Lung (tissue), 12 donors: ENCODE data around the gene NCOA6. TPM values are rescaled to one million over a fixed set of nuclear protein-coding genes. Genes with fewer than 3 reads are reported as not detected.
A peak's percentile ranks its signal among the peaks of the same experiment; 100 is the strongest.
"Not testable (repeated sequence)": the region's sequence is repeated elsewhere in the genome, so short reads cannot be mapped to it uniquely, and the experiment has no call there.

ENCODE experiments used
- ATAC-seq: fragments of 200-7000 bp; cut with Tn5 transposase; one replicate; pipeline ENCODE4 v1.9.1; 2020; ENCODE audit warnings: moderate number of reproducible peaks; ENCODE audit not compliant: insufficient read depth, low FRiP score
- DNase-seq, 3 donors: peaks; one replicate each; pipeline ENCODE4 v3.0.0-alpha.2; 2013 to 2017
- H3K27ac ChIP-seq, 2 donors: one replicate each; pipeline ENCODE4 v1.5.1; 2013; ENCODE audit warnings: mild to moderate bottlenecking in 2 of 2, moderate library complexity in 2 of 2, control low read depth in 1 of 2, inconsistent platforms in 1 of 2, low read depth in 1 of 2, low read length in 1 of 2
- H3K27me3 ChIP-seq, 3 donors: one replicate each; pipeline ENCODE4 v1.5.1; 2013; ENCODE audit warnings: low read length in 2 of 3; ENCODE audit not compliant: control insufficient read depth in 3 of 3, insufficient read depth in 3 of 3
- H3K36me3 ChIP-seq, 4 donors: one replicate each; pipeline ENCODE4 v1.5.1; 2013; ENCODE audit warnings: low read length in 4 of 4, mild to moderate bottlenecking in 1 of 4, moderate library complexity in 1 of 4; ENCODE audit not compliant: control insufficient read depth in 4 of 4, insufficient read depth in 4 of 4
- H3K4me1 ChIP-seq, 5 donors: one replicate each; pipeline ENCODE4 v1.5.1; 2013; ENCODE audit warnings: low read length in 5 of 5, mild to moderate bottlenecking in 2 of 5, moderate library complexity in 1 of 5; ENCODE audit not compliant: control insufficient read depth in 5 of 5, insufficient read depth in 5 of 5
- H3K4me3 ChIP-seq: one replicate; pipeline ENCODE4 v1.5.1; 2013; ENCODE audit warnings: mild to moderate bottlenecking, control low read depth, moderate library complexity
- H3K9ac ChIP-seq, 2 donors: one replicate each; pipeline ENCODE4 v1.5.1; 2013; ENCODE audit warnings: low read length in 2 of 2, control low read depth in 1 of 2; ENCODE audit not compliant: insufficient read depth in 1 of 2
- H3K9me3 ChIP-seq, 4 donors: one replicate each; pipeline ENCODE4 v1.5.1; 2013; ENCODE audit warnings: low read length in 3 of 4, mild to moderate bottlenecking in 1 of 4, moderate library complexity in 1 of 4; ENCODE audit not compliant: control insufficient read depth in 4 of 4, insufficient read depth in 3 of 4
- WGBS, 2 donors: extraction: QIAGEN DNeasy Blood & Tissue Kit; methylation state at CpG; one replicate each; pipeline ENCODE4 v1.1.7; 2013; 5-methylcytosine and 5-hydroxymethylcytosine counted together
- polyA plus RNA-seq, 2 donors: library from polyadenylated mRNA; stranded (reverse); fragments of 200-250 nt; gene quantifications; one replicate each; pipeline ENCODE4 v1.2.1, GENCODE V29; 2013
- total RNA-seq, 2 donors: library from RNA; depleted of rRNA in 1 of 2; stranded (reverse); fragments of >200 nt in 1 of 2; gene quantifications; one replicate each; pipeline ENCODE4 v1.2.1, GENCODE V29; 2014 to 2021
- TF ChIP-seq, protein P1 (sequence below): IDR thresholded peaks from 2 replicates; pipeline ENCODE4 v1.5.1; 2012; ENCODE audit warnings: mild to moderate bottlenecking; ENCODE audit errors: control extremely low read depth, extremely low read depth
- donor health status: control.
- donor health status: control.
- donor health status: Bipolar disorder and iron deficiency.
- donor health status: healthy.
- donor health status: DM: yes; HTN: yes; CAD: no.

The NCOA6 gene
- total and polyA plus RNA-seq, 4 donors: 13.2 to 27.5 (median 21.8) TPM

DNA sequence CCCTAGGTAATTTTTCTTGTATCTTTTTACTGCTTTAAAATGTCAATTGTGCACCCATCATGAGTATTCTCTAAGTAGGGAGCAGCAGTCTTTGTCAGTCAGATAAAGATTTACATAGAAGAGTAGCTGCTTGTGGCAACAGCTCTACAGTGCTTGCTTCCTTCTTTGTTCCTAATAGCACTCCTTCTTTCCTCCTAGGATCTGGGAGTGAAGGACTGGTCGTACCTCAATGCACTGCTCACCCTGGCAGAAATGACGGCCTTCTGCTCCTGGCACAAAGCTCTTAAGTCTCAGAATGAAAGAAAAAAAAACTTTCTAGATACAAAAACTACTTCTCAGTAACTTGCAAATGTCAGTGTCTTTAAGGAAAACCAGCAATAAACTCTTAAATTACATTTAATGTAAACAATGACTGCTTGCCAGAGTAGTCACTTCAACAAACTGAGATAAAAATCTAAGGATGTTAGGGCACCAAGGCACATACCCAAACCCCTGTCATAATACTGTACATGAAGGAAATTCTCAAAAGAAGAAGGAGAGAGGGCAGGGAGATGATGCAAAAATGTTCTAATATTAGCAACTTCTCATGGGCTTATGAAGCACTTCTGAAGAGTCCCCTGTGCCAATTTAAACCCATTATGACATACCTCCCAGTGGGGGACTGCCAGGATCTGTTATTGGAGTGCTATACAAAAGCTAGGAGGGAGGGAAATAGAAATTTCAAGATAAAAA lies 34.0 kb downstream of the NCOA6 start:
- Histone ChIP-seq H3K36me3 (peaks cover 3 to 11% (median 6%) of the 10 kb centered on the region in 4 donors), H3K9me3 (no peaks in the 10 kb centered on the region), H3K9ac (no peak overlapping the region), H3K27me3 (no peaks in the 10 kb centered on the region), H3K27ac (no peak overlapping the region), H3K4me1 (peaks cover 0 to 15% (median 10%) of the 10 kb centered on the region in 5 donors), H3K4me3 (no peak overlapping the region)
- 38 to 54% methylated on average over 2 of the region's 2 CpGs for WGBS, 2 donors
- TF ChIP-seq, protein P1, sequence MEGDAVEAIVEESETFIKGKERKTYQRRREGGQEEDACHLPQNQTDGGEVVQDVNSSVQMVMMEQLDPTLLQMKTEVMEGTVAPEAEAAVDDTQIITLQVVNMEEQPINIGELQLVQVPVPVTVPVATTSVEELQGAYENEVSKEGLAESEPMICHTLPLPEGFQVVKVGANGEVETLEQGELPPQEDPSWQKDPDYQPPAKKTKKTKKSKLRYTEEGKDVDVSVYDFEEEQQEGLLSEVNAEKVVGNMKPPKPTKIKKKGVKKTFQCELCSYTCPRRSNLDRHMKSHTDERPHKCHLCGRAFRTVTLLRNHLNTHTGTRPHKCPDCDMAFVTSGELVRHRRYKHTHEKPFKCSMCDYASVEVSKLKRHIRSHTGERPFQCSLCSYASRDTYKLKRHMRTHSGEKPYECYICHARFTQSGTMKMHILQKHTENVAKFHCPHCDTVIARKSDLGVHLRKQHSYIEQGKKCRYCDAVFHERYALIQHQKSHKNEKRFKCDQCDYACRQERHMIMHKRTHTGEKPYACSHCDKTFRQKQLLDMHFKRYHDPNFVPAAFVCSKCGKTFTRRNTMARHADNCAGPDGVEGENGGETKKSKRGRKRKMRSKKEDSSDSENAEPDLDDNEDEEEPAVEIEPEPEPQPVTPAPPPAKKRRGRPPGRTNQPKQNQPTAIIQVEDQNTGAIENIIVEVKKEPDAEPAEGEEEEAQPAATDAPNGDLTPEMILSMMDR: no peak
- ATAC-seq: peak; percentile 62
- peak; percentile 31 to 73 (median 67) for DNase-seq

DNA sequence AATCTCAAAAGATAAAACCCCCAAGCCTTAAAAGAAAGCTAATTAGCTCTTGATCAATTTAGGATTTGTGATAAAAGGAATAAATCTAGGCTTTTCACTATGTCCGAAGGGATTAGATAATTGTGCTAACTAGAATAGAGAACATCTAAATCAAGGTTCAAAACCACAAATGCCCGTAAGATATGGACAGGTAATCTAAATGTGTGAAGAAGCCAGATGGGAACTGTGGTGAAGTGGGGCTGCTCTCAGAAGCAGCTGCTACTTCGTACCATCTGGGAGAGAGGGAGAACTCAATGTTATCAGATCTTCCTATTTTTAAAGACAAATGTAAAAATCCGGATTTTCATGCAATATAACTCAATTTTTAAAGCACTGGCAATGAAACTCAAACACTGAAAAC lies 44.2 kb downstream of the NCOA6 start:
- no peaks in the 10 kb centered on the region for H3K27me3 ChIP-seq
- no peak overlapping the region for H3K27ac ChIP-seq
- ATAC-seq (no peak), DNase-seq (no peak)
- TF ChIP-seq, protein P1: no peak
- H3K9ac ChIP-seq: no peak overlapping the region
- H3K4me1 ChIP-seq: no peaks in the 10 kb centered on the region
- WGBS, 2 donors: 91% methylated on average over 4 of the region's 4 CpGs
- H3K36me3 ChIP-seq: peaks cover under 1 to 16% (median 4%) of the 10 kb centered on the region in 4 donors
- H3K9me3 ChIP-seq: no peaks in the 10 kb centered on the region
- no peak overlapping the region for H3K4me3 ChIP-seq

DNA sequence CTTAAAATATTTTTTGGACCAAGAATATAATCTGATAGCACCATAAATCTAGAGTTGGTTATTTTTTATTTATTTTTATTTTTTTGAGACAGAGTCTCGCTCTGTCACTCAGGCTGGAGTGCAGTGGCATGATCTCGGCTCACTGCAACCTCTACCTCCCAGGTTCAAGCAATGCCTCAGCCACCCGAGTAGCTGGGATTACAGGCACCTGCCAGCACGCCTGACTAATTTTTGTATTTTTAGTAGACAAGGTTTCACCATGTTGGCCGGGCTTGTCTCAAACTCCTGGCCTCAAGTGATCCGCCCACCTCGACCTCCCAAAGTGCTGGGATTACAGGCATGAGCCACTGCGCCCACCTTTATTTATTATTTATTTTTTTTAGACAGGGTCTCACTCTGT lies 45.2 kb downstream of the NCOA6 start:
- H3K27me3 ChIP-seq, ATAC-seq, DNase-seq, H3K9ac ChIP-seq, H3K4me3 ChIP-seq, H3K4me1 ChIP-seq, H3K9me3 ChIP-seq, H3K27ac ChIP-seq: not testable (repeated sequence)
- peaks cover 4 to 23% (median 7%) of the 10 kb centered on the region in 4 donors for H3K36me3 ChIP-seq
- 96 to 98% methylated on average over 8 of the region's 8 CpGs for WGBS, 2 donors

DNA sequence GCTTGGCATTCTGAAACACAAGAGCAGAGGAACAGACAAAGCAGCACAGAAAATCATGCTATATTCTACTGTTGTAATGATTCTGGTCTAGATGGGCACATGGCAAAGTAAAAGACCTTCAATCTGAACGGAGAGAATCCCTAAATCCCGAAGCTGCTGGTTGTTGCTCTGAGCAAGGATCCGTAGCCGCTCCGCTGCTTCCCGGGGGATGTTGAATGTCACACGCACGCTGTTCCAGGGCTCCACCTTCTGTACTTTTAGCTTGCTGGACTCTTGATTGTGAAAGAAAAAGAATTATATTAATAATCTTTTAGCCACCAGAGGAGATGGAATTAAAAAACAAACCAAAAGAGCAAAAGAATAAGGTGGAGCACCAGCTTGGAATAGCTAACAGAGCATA lies 49.3 kb downstream of the NCOA6 start:
- no peaks in the 10 kb centered on the region for H3K9me3 ChIP-seq
- H3K27ac ChIP-seq: no peak overlapping the region
- DNase-seq (no peak), ATAC-seq (no peak)
- TF ChIP-seq, protein P1: no peak
- no peaks in the 10 kb centered on the region for H3K4me1 ChIP-seq
- H3K36me3 ChIP-seq: peaks cover 16 to 44% (median 19%) of the 10 kb centered on the region in 4 donors
- no peak overlapping the region for H3K9ac ChIP-seq
- WGBS, 2 donors: 96 to 98% methylated on average over 8 of the region's 8 CpGs
- H3K27me3 ChIP-seq: no peaks in the 10 kb centered on the region
- no peak overlapping the region for H3K4me3 ChIP-seq
